ENCODE results near the gene DCP1A. TPM values are rescaled to one million over a fixed set of nuclear protein-coding genes. Genes with fewer than 3 reads are reported as not detected.

The DCP1A gene
- total RNA-seq, 1 donor from 2014 or later, result 15.6 TPM

GRCh38 chr3:53324105-53324504 lies 23.2 kb downstream of the DCP1A start:
- no peaks in the 10 kb centered on the region for H3K27me3 ChIP-seq (ENCODE audit: control insufficient read depth, insufficient read depth, low read length)
- H3K36me3 ChIP-seq (ENCODE audit: control insufficient read depth, insufficient read depth, low read length), result no peaks in the 10 kb centered on the region
- DNase-seq (ENCODE audit: low read depth), result no peak
- TF ChIP-seq, protein P1, sequence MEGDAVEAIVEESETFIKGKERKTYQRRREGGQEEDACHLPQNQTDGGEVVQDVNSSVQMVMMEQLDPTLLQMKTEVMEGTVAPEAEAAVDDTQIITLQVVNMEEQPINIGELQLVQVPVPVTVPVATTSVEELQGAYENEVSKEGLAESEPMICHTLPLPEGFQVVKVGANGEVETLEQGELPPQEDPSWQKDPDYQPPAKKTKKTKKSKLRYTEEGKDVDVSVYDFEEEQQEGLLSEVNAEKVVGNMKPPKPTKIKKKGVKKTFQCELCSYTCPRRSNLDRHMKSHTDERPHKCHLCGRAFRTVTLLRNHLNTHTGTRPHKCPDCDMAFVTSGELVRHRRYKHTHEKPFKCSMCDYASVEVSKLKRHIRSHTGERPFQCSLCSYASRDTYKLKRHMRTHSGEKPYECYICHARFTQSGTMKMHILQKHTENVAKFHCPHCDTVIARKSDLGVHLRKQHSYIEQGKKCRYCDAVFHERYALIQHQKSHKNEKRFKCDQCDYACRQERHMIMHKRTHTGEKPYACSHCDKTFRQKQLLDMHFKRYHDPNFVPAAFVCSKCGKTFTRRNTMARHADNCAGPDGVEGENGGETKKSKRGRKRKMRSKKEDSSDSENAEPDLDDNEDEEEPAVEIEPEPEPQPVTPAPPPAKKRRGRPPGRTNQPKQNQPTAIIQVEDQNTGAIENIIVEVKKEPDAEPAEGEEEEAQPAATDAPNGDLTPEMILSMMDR (IDR thresholded peaks at IDR 0.05; ENCODE audit: insufficient read depth, low read length, poor library complexity, severe bottlenecking), result no peak
- no peak overlapping the region for H3K4me3 ChIP-seq (ENCODE audit: low read depth, low read length)

DNA sequence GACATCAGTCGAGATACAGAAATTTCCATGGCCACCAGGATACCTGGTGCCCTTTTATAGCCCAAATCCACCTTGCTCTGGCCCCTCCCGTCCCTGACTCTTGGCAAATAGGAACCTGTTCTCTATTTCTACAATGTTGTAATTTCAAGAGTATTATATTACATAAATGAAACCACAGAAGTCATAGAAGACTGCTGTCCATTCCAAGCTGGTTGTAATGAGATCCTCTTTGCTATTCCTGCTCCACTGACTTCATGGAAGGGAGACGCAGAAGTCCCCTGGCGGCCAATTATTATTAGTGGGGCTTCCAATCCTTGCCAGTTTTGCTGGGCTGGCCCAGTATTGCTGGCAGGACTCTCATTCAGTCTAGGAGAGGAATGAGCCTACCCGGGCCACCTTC lies 26.6 kb downstream of the DCP1A start:
- H3K4me3 ChIP-seq (ENCODE audit: low read depth, low read length), result no peak overlapping the region
- no peak for DNase-seq (ENCODE audit: low read depth)
- no peaks in the 10 kb centered on the region for H3K27me3 ChIP-seq (ENCODE audit: control insufficient read depth, insufficient read depth, low read length)
- no peaks in the 10 kb centered on the region for H3K36me3 ChIP-seq (ENCODE audit: control insufficient read depth, insufficient read depth, low read length)
- TF ChIP-seq, protein P1 (IDR thresholded peaks at IDR 0.05; ENCODE audit: insufficient read depth, low read length, poor library complexity, severe bottlenecking), result no peak

GRCh38 chr3:53318522-53318921 lies 28.8 kb downstream of the DCP1A start:
- DNase-seq (ENCODE audit: low read depth), result no peak

GRCh38 chr3:53312832-53313231 lies 34.5 kb downstream of the DCP1A start:
- TF ChIP-seq, protein P1 (IDR thresholded peaks at IDR 0.05; ENCODE audit: insufficient read depth, low read length, poor library complexity, severe bottlenecking), result no peak
- H3K27me3 ChIP-seq (ENCODE audit: control insufficient read depth, insufficient read depth, low read length), result no peaks in the 10 kb centered on the region
- H3K36me3 ChIP-seq (ENCODE audit: control insufficient read depth, insufficient read depth, low read length), result no peaks in the 10 kb centered on the region
- DNase-seq (ENCODE audit: low read depth), result no peak
- H3K4me3 ChIP-seq (ENCODE audit: low read depth, low read length), result no peak overlapping the region

More at GRCh38 chr3:53318522-53318921, 28.8 kb downstream of the DCP1A start:
- no peak overlapping the region for H3K4me3 ChIP-seq (ENCODE audit: low read depth, low read length)
- H3K36me3 ChIP-seq (ENCODE audit: control insufficient read depth, insufficient read depth, low read length), result no peaks in the 10 kb centered on the region
- TF ChIP-seq, protein P1 (IDR thresholded peaks at IDR 0.05; ENCODE audit: insufficient read depth, low read length, poor library complexity, severe bottlenecking), result no peak
- H3K27me3 ChIP-seq (ENCODE audit: control insufficient read depth, insufficient read depth, low read length), result no peaks in the 10 kb centered on the region

DNA sequence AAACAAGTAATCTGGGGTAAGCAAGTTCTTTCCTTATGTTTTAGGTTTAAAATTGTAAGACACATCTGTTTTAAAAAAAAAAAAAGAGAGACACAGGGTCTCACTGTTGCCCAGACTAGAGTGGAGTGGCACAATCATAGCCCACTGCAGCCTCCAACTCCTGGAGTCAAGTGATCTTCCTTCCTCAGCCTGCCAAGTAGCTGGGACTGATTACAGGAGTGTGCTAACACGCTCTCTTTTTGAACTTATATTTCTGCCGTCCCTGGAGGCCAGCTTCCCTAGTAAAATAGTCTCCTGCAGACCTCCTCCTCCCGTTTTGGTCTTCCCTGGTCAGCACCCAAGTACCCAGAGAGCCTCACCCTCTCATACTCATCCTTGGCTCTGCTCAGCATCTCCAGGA lies 35.5 kb downstream of the DCP1A start:
- no peaks in the 10 kb centered on the region for H3K36me3 ChIP-seq (ENCODE audit: control insufficient read depth, insufficient read depth, low read length)
- H3K4me3 ChIP-seq (ENCODE audit: low read depth, low read length), result no peak overlapping the region
- H3K27me3 ChIP-seq (ENCODE audit: control insufficient read depth, insufficient read depth, low read length), result no peaks in the 10 kb centered on the region
- TF ChIP-seq, protein P1 (IDR thresholded peaks at IDR 0.05; ENCODE audit: insufficient read depth, low read length, poor library complexity, severe bottlenecking), result no peak
- DNase-seq (ENCODE audit: low read depth), result no peak

DNA sequence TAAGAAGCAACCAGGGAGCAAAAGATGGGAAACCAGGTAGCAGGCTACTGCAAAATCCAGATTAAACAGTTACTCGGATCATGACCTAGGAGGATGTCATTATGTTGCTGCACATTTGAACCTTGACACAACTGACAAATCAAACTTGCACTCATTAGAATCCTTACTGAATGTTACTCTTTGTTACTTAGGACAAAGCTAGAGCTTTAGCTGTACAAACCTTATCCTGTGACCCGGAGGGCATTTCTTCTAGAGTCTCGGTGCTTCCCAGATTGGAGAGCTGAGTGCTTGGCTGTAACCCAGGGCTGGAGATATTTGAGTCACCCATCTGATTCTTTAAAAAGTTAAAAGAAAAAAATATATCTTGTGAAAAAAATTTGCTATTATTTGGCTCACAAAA lies 43.4 kb downstream of the DCP1A start:
- no peak for DNase-seq (ENCODE audit: low read depth)
- Histone ChIP-seq H3K36me3 (ENCODE audit: control insufficient read depth, insufficient read depth, low read length) (no peaks in the 10 kb centered on the region), H3K4me3 (ENCODE audit: low read depth, low read length) (no peak overlapping the region), H3K27me3 (ENCODE audit: control insufficient read depth, insufficient read depth, low read length) (no peaks in the 10 kb centered on the region)
- TF ChIP-seq, protein P1 (IDR thresholded peaks at IDR 0.05; ENCODE audit: insufficient read depth, low read length, poor library complexity, severe bottlenecking), result no peak

Measured in kidney epithelial cell (primary cell).